K562 (cell line): ENCODE data around the gene GPX6. TPM values are rescaled to one million over a fixed set of nuclear protein-coding genes. Genes with fewer than 3 reads are reported as not detected.

Experiments
- ATAC-seq: fragments of 200-7000 bp; cut with Tn5 transposase; 3 replicates; pipeline ENCODE4 v1.9.1; 2020; ENCODE audit warnings: moderate library complexity
- BruUV-seq: library from RNA; stranded (reverse); fragments of 400-500 nt; replicated peaks from 2 replicates; lab custom pipeline; 2021; lab: Mats Ljungman, UMichigan
- CTCF ChIA-PET: fragments of 300-600 bp; formaldehyde crosslinking; extraction: SDS; loops from one replicate; lab custom pipeline; 2021; ENCODE audit warnings: low intra/inter-chr PET ratio; lab: Yijun Ruan, JAX
- POLR2A ChIA-PET: fragments of 300-600, 350-650 bp; sonication (Branson Sonifier 250); formaldehyde crosslinking; extraction: SDS; loops from one replicate; lab custom pipeline; 2021; ENCODE audit warnings: antibody characterized with exemption, inconsistent platforms; lab: Yijun Ruan, JAX
- DNase-seq, 4 experiments: peaks; one replicate each; pipeline versions ENCODE4 v3.0.0 to v3.0.0-alpha.2; 2011 to 2018; ENCODE audit warnings: low spot score in 3 of 4, mixed read lengths in 3 of 4; ENCODE audit errors: extremely low read depth in 1 of 4
- FAIRE-seq: peaks from 2 replicates; lab custom pipeline; 2011; peaks lifted over from hg19 to GRCh38; lab: Jason Lieb, UNC
- H2AFZ ChIP-seq: 2 replicates; pipeline ENCODE4 v1.6.0; 2011; ENCODE audit warnings: low read depth, low read length, control low read depth, inconsistent platforms
- H3K27ac ChIP-seq: fragments of 200-600 bp; 3 replicates; pipeline ENCODE4 v1.8.0; 2011; ENCODE audit warnings: low read depth, mild to moderate bottlenecking, control low read depth, inconsistent platforms, low read length, moderate library complexity, mixed read lengths; ENCODE audit errors: extremely low read depth
- H3K27me3 ChIP-seq, 2 experiments: fragments of 300-600 bp in 1 of 2; 2 replicates in 1 of 2; 3 replicates in 1 of 2; pipeline versions ENCODE4 v1.6.0 to v1.8.0; 2011; ENCODE audit warnings: inconsistent platforms in 2 of 2, low read length in 2 of 2, mild to moderate bottlenecking in 1 of 2, mixed read lengths in 1 of 2, moderate library complexity in 1 of 2; ENCODE audit not compliant: control insufficient read depth in 2 of 2, insufficient read depth in 2 of 2
- H3K36me3 ChIP-seq: fragments of 300-600 bp; 3 replicates; pipeline ENCODE4 v1.8.0; 2011; ENCODE audit warnings: mild to moderate bottlenecking, low read length, inconsistent platforms; ENCODE audit not compliant: control insufficient read depth, insufficient read depth
- H3K4me1 ChIP-seq, 2 experiments: fragments of 200-600 bp in 1 of 2; replicated peaks in 1 of 2; 2 replicates in 1 of 2; 3 replicates in 1 of 2; pipeline versions ENCODE4 v1.5.1 to v1.8.0; 2011; ENCODE audit warnings: inconsistent platforms in 2 of 2, low read length in 2 of 2, mild to moderate bottlenecking in 1 of 2, mixed read lengths in 1 of 2, moderate library complexity in 1 of 2; ENCODE audit not compliant: control insufficient read depth in 2 of 2, insufficient read depth in 2 of 2
- H3K4me2 ChIP-seq: 2 replicates; pipeline ENCODE4 v1.6.1; 2011; ENCODE audit warnings: low read length, control low read depth, inconsistent platforms, mixed read lengths; ENCODE audit not compliant: insufficient read depth
- H3K4me3 ChIP-seq: fragments of 200-600 bp; sonication (generic), shearing (Covaris generic); 2 replicates; pipeline ENCODE4 v1.5.1; 2016; ENCODE audit warnings: control low read depth, inconsistent platforms
- H3K79me2 ChIP-seq: fragments of 200-600 bp; 3 replicates; pipeline ENCODE4 v1.8.0; 2011; ENCODE audit warnings: low read length, inconsistent platforms; ENCODE audit not compliant: control insufficient read depth, insufficient read depth
- H3K9ac ChIP-seq, 2 experiments: 2 replicates each; pipeline versions ENCODE4 v1.6.0 to v1.6.1; 2011; ENCODE audit warnings: low read depth in 2 of 2, low read length in 2 of 2, control low read depth in 1 of 2, inconsistent platforms in 1 of 2, mild to moderate bottlenecking in 1 of 2, mixed read lengths in 1 of 2; ENCODE audit not compliant: insufficient read depth in 1 of 2
- H3K9me1 ChIP-seq: one replicate; pipeline ENCODE4 v1.6.0; 2011; ENCODE audit warnings: inconsistent platforms, mild to moderate bottlenecking, low read length, moderate library complexity; ENCODE audit not compliant: control insufficient read depth, insufficient read depth
- H3K9me3 ChIP-seq: replicated peaks from 2 replicates; pipeline ENCODE4 v1.5.1; 2011; ENCODE audit warnings: low read depth, low read length, inconsistent platforms; ENCODE audit not compliant: control insufficient read depth, insufficient read depth
- H4K20me1 ChIP-seq: replicated peaks from 2 replicates; pipeline ENCODE4 v1.6.1; 2011; ENCODE audit warnings: low read length, inconsistent platforms, mixed read lengths; ENCODE audit not compliant: control insufficient read depth, insufficient read depth
- NR4A1 ChIP-seq, 2 experiments: fragments of 250-450 bp in 1 of 2; fragments of 450-650 bp in 1 of 2; sonication (Bioruptor Pico) in 1 of 2; IDR thresholded peaks; 2 replicates each; pipeline versions ENCODE4 v1.4.0 to v1.6.1; 2016 to 2020; ENCODE audit warnings: mild to moderate bottlenecking in 2 of 2, missing compliant biosample characterization in 1 of 2, missing genetic modification characterization in 1 of 2, moderate library complexity in 1 of 2
- POLR2G ChIP-seq: fragments of 200-400 bp; formaldehyde crosslinking; IDR thresholded peaks from 2 replicates; pipeline ENCODE4 v1.6.1; 2017; ENCODE audit warnings: low read depth, mild to moderate bottlenecking, antibody characterized with exemption, low read length, moderate library complexity
- TARDBP ChIP-seq: fragments of 450-650 bp; IDR thresholded peaks from 2 replicates; pipeline ENCODE4 v1.6.1; 2016
- WGBS: fragments of 100-300 bp; shearing (Covaris generic); methylation state at CpG from one replicate; pipeline ENCODE4 v1.1.6; 2016; ENCODE audit warnings: low coverage, mixed read lengths; ENCODE audit not compliant: insufficient coverage; ENCODE audit errors: missing lambda C conversion rate; 5-methylcytosine and 5-hydroxymethylcytosine counted together
- in situ Hi-C: fragments of 300-500 bp; cut with MboI; formaldehyde crosslinking; loops from 4 replicates; pipeline ENCODE4 v1.15.0; 2018; ENCODE audit warnings: inconsistent platforms, mixed read lengths
- intact Hi-C: fragments of 100-400 bp; cut with micrococcal nuclease; formaldehyde crosslinking; loops from 2 replicates; pipeline ENCODE4 v1.14.2; 2022
- polyA plus RNA-seq, 8 experiments: library from polyadenylated mRNA; depleted of rRNA in 4 of 8; stranded (reverse) in 5 of 8; unstranded in 3 of 8; fragments of >200 nt; fragmentation: Nextera tagmentation in 2 of 8; fragmentation: Illumina TruSeq in 1 of 8; extraction: Ambion mirVana in 2 of 8; extraction: Trizol in 1 of 8; gene quantifications; 2 replicates each; pipeline versions ENCODE4 v1.2.1 to v1.2.3, GENCODE V29; 2011 to 2014; ENCODE audit warnings: inconsistent platforms in 1 of 8, missing spikeins in 1 of 8
- total RNA-seq, 7 experiments: library from RNA; depleted of rRNA in 6 of 7; stranded (reverse); fragments of >200 nt in 6 of 7; fragmentation: Illumina TruSeq in 2 of 7; extraction: Trizol in 2 of 7; gene quantifications; 2 replicates each; pipeline versions ENCODE4 v1.2.1 to v1.2.3, GENCODE V29; 2011 to 2021; ENCODE audit warnings: low replicate concordance in 1 of 7
- TF ChIP-seq, protein P1 (sequence below): sonication (generic); formaldehyde crosslinking; IDR thresholded peaks from 2 replicates; pipeline ENCODE4 v1.8.0; 2023; ENCODE audit warnings: missing genetic modification reagents, mild to moderate bottlenecking, borderline replicate concordance
- TF ChIP-seq, protein P2 (sequence below): fragments of 250-450 bp; sonication (Bioruptor Pico); IDR thresholded peaks from 2 replicates; pipeline ENCODE4 v1.5.0; 2020; ENCODE audit warnings: mild to moderate bottlenecking
- TF ChIP-seq, protein P3 (sequence below): fragments of 450-650 bp; formaldehyde crosslinking; conservative IDR thresholded peaks from 2 replicates; pipeline ENCODE4 v1.4.0; 2022; ENCODE audit warnings: mild to moderate bottlenecking, missing genetic modification characterization
- TF ChIP-seq, protein P4 (sequence below): fragments of 250-450 bp; sonication (Bioruptor Pico); IDR thresholded peaks from 2 replicates; pipeline ENCODE4 v1.8.0; 2021; ENCODE audit warnings: moderate library complexity, mild to moderate bottlenecking, inconsistent platforms

The GPX6 gene
- total and polyA plus RNA-seq, 9 of the 15 experiments (the other 6 are each of a cell fraction or from before 2014, with no cell fraction given): not detected

DNA sequence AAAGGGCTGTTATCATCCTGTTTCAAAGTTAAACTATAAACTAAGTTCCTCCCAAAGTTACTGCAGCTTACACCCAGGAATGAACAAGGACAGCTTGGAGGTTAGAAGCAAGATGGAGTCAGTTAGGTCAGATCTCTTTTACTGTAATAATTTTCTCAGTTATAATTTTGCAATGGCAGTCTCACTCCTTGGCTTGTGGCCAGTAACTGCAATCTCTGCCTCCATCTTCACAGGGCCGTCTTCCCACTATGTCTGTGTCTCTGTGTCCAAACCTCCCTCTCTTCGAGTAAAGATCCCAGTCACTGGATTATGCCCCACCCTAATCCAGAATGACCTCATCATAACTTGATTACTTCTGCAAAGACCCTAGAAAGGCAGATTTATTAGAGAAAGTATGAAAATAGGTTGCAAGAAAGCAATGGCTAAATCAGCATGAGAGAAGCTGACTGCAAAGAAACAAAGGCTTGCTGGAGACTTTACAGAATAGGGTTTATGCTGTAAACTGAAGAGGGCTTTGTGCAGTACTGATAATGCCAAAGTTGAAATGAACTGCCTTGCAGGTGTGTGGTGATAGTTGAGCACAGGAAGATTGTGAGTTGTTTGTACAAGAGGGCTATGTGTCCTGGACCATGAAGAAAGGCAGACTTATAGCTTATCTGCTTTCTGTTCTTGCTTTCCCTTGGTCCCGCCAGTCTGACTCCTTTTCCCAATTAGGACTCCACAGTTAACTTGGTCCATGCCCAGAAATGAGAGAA lies 28.4 kb downstream of the GPX6 start:
- ATAC-seq (no peak), DNase-seq (peak in 2 of 4 experiments; percentile 28 to 65), FAIRE-seq (peak; percentile 51)
- WGBS: 12% methylated on average over 3 of the region's 3 CpGs
- H3K79me2 ChIP-seq: peaks cover 14% of the 10 kb centered on the region
- CTCF ChIA-PET: no interaction called here
- H3K27me3 ChIP-seq: no peaks in the 10 kb centered on the region
- intact Hi-C loops (loop anchor here (5.0 kb wide), 2 partner anchors 270 to 405 kb away; partner anchors contain the start of gene ZNF165), in situ Hi-C loops (no loop called here)
- H2AFZ ChIP-seq: no peak overlapping the region
- BruUV-seq: no TSS peak
- peak overlapping the region; percentile 46; the same call in 1 of the 3 replicates for H3K27ac ChIP-seq
- H3K4me3 ChIP-seq: no peak overlapping the region
- POLR2A ChIA-PET: interaction anchor here (0.7 to 2.8 kb wide), 5 partner anchors 12 to 1568 kb away, joined by 3 to 36 read pairs (median 3); no protein-coding TSS in a partner anchor
- H4K20me1 ChIP-seq: no peaks in the 10 kb centered on the region
- H3K4me1 ChIP-seq: peaks cover 9 to 30% of the 10 kb centered on the region in 2 experiments
- no peaks in the 10 kb centered on the region for H3K9me3 ChIP-seq
- no peak overlapping the region for H3K9ac ChIP-seq
- peak overlapping the region; percentile 13; the same call in 1 of the 2 replicates for H3K4me2 ChIP-seq
- H3K9me1 ChIP-seq: no peaks in the 10 kb centered on the region
- H3K36me3 ChIP-seq: no peaks in the 10 kb centered on the region
- TF ChIP-seq, protein P1, sequence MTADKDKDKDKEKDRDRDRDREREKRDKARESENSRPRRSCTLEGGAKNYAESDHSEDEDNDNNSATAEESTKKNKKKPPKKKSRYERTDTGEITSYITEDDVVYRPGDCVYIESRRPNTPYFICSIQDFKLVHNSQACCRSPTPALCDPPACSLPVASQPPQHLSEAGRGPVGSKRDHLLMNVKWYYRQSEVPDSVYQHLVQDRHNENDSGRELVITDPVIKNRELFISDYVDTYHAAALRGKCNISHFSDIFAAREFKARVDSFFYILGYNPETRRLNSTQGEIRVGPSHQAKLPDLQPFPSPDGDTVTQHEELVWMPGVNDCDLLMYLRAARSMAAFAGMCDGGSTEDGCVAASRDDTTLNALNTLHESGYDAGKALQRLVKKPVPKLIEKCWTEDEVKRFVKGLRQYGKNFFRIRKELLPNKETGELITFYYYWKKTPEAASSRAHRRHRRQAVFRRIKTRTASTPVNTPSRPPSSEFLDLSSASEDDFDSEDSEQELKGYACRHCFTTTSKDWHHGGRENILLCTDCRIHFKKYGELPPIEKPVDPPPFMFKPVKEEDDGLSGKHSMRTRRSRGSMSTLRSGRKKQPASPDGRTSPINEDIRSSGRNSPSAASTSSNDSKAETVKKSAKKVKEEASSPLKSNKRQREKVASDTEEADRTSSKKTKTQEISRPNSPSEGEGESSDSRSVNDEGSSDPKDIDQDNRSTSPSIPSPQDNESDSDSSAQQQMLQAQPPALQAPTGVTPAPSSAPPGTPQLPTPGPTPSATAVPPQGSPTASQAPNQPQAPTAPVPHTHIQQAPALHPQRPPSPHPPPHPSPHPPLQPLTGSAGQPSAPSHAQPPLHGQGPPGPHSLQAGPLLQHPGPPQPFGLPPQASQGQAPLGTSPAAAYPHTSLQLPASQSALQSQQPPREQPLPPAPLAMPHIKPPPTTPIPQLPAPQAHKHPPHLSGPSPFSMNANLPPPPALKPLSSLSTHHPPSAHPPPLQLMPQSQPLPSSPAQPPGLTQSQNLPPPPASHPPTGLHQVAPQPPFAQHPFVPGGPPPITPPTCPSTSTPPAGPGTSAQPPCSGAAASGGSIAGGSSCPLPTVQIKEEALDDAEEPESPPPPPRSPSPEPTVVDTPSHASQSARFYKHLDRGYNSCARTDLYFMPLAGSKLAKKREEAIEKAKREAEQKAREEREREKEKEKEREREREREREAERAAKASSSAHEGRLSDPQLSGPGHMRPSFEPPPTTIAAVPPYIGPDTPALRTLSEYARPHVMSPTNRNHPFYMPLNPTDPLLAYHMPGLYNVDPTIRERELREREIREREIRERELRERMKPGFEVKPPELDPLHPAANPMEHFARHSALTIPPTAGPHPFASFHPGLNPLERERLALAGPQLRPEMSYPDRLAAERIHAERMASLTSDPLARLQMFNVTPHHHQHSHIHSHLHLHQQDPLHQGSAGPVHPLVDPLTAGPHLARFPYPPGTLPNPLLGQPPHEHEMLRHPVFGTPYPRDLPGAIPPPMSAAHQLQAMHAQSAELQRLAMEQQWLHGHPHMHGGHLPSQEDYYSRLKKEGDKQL (CRISPR knock-in tag): no peak
- TF ChIP-seq NR4A1 (CRISPR knock-in tag; IDR thresholded peaks at IDR 0.05) (no peak), NR4A1 (tag; IDR thresholded peaks at IDR 0.05) (peak; percentile 96), POLR2G (no peak), TARDBP (peak; percentile 5; the same call in 1 of the 2 replicates)
- TF ChIP-seq, protein P2, sequence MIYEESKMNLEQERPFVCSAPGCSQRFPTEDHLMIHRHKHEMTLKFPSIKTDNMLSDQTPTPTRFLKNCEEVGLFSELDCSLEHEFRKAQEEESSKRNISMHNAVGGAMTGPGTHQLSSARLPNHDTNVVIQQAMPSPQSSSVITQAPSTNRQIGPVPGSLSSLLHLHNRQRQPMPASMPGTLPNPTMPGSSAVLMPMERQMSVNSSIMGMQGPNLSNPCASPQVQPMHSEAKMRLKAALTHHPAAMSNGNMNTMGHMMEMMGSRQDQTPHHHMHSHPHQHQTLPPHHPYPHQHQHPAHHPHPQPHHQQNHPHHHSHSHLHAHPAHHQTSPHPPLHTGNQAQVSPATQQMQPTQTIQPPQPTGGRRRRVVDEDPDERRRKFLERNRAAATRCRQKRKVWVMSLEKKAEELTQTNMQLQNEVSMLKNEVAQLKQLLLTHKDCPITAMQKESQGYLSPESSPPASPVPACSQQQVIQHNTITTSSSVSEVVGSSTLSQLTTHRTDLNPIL (CRISPR knock-in tag): peak; percentile 81; the same call in 1 of the 2 replicates
- TF ChIP-seq, protein P3, sequence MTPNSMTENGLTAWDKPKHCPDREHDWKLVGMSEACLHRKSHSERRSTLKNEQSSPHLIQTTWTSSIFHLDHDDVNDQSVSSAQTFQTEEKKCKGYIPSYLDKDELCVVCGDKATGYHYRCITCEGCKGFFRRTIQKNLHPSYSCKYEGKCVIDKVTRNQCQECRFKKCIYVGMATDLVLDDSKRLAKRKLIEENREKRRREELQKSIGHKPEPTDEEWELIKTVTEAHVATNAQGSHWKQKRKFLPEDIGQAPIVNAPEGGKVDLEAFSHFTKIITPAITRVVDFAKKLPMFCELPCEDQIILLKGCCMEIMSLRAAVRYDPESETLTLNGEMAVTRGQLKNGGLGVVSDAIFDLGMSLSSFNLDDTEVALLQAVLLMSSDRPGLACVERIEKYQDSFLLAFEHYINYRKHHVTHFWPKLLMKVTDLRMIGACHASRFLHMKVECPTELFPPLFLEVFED (CRISPR knock-in tag): no peak
- TF ChIP-seq, protein P4, sequence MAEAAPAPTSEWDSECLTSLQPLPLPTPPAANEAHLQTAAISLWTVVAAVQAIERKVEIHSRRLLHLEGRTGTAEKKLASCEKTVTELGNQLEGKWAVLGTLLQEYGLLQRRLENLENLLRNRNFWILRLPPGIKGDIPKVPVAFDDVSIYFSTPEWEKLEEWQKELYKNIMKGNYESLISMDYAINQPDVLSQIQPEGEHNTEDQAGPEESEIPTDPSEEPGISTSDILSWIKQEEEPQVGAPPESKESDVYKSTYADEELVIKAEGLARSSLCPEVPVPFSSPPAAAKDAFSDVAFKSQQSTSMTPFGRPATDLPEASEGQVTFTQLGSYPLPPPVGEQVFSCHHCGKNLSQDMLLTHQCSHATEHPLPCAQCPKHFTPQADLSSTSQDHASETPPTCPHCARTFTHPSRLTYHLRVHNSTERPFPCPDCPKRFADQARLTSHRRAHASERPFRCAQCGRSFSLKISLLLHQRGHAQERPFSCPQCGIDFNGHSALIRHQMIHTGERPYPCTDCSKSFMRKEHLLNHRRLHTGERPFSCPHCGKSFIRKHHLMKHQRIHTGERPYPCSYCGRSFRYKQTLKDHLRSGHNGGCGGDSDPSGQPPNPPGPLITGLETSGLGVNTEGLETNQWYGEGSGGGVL (CRISPR knock-in tag): peak; percentile 56; the same call in 1 of the 2 replicates
